ENCODE results near the gene CHD6.

Gene CHD6

DNA sequence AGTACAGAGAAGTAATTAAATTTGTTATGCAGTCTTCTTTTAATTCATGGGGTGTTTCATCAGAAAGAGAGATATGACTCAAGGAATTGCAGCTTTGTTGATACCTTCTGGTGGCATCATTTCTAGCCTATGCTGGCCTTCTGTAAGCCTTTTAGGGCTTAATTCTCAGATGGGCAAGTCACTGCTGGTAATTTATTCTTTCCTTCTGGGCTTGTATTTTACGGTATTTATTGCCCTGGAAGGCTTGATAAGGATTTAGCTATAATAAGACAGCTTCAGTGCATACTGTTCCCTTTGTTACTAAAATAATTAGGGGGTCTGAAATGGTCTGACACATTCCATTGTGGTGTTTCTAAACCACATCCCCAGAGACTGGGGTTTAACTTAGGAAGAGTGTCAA, 193.6 kb downstream of the CHD6 start:
- DNase-seq (ENCODE audit: low spot score), result no peak

DNA sequence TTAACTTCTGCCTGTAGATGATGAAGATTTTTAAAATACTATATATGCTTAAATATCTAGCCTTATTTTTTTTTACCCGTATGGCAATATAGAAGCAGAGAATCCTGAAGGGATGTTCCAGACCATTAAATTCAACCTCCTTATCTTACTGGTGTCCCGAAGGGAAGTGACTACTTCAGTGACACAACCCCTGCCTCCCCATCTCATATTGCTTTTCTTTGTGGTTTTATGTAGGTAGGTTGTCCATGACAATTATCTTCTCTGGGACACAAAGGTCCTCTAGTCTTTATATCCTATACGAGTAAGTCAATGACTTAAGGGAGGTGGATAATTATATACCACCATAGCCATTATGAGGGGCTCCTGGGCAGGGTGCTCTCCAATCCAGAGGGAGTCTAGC, 194.2 kb downstream of the CHD6 start:
- no peak for DNase-seq (ENCODE audit: low spot score)

DNA sequence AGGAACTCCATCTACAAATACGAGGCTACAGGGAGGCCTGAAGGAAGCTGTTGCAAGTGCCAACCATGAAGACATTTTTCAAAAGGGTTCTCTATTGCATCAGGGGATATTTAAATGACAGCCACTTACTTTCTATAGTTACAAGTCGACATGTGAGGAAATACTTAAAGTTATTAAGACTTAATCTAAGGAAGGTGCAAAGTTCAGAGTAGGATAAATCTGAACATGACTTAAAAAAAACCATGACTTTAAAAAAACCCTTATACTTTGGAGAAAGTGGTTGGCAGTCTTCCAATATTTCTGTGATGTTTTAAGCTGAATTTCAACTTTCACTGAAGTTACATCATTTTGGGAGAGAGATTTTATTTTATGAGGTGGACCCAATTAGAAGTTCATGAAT, 195.2 kb downstream of the CHD6 start:
- DNase-seq (ENCODE audit: low spot score), result no peak

DNA sequence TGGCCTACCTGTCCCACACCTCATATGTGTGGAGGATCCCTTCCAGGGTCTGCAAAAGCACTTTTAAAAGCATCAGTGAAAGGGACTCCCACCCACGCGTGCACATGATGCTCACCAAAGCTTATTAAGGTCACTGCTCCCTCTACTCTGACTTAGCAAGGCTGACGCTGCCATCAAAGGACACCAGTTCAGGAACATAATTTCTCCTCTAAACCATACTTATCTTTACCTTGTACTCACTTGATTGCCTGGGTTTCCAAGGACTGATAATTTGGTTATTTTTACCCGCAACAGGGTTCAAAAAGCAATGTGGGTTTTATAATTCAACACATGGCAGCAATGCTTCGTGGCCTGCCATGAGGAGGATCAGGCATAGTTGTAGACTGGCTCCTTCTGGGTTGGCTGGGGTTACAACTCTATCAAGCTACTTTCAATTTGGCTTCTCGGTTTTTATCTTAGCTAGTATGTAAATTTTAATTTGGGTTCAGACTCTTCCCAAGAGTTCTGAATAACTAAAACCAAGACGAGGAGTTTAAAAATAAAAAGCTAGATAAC, 199.4 kb downstream of the CHD6 start:
- DNase-seq (ENCODE audit: low spot score), result no peak

GRCh38 chr20:41418031-41418430, 200.1 kb downstream of the CHD6 start:
- DNase-seq (ENCODE audit: low spot score), result no peak

DNA sequence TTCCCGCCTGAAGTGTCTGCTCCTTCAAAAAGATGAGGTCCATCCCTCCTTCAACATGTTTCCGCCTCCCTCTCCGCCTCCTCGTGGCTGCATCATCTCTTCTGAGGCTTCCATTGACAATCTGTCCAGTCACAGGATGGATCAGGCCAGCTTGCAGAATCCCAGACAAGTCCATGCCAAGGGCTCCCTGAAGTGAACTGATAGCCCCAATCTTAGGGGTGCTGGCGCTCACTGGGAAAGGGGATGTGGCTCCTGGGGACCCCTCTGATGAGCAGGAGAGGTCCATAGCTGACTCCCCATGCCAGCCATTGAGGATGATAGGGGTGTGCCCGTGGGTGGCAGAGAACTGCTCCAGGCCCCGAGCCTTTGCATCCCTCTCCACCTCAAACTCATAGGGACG, 203.0 kb downstream of the CHD6 start:
- no peak for DNase-seq (ENCODE audit: low spot score)

DNA sequence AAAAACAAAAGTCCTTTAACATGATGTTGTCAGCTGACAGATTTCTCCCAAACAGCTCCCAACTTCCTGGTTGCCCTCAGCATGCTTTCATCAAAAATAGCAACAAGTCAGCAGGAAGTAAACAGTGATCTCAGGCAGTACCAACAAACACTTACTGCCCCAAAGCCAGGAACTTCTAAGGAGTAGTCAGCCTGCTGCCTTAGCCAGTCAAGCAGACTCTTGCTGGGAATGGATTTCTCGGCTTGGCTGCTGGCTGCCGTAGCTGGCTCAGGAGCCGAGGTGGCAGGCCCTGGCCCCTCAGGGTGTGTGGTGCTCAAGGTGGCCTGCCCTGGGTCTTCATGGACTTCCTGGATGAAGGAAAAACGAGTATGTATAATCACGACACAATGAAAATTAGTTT, 205.0 kb downstream of the CHD6 start:
- DNase-seq (ENCODE audit: low spot score), result no peak

- no peak for DNase-seq (ENCODE audit: low spot score)
Measured at GRCh38 chr20:41412324-41413120, 205.7 kb downstream of the CHD6 start.

GRCh38 chr20:41411391-41411847, 206.8 kb downstream of the CHD6 start:
- DNase-seq (ENCODE audit: low spot score), result no peak

DNA sequence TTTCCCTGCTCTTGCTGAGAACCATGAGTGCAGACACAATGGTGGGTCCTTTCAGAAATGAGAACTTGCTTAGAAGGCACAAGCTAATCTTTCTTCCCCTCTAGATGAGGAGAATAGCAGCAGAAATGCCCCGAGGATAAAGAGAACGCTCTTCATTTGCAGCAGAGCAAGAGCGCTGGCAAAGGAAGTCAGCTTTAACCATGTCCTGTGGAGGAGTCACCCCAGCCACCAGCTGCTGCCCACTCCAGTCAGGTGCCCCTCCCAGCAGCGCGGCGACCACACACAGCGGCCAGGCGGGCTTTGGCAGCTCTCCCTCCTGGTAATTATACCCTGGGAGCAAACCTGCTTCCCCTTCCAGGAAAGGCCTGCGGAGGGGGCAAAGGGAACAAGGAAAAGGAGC, 209.2 kb downstream of the CHD6 start:
- DNase-seq (ENCODE audit: low spot score), result no peak

GRCh38 chr20:41408156-41408794, 209.9 kb downstream of the CHD6 start:
- DNase-seq (ENCODE audit: low spot score), result no peak

GRCh38 chr20:41407607-41408006, 210.6 kb downstream of the CHD6 start:
- no peak for DNase-seq (ENCODE audit: low spot score)

GRCh38 chr20:41406896-41407444, 211.2 kb downstream of the CHD6 start:
- DNase-seq (ENCODE audit: low spot score), result no peak

DNA sequence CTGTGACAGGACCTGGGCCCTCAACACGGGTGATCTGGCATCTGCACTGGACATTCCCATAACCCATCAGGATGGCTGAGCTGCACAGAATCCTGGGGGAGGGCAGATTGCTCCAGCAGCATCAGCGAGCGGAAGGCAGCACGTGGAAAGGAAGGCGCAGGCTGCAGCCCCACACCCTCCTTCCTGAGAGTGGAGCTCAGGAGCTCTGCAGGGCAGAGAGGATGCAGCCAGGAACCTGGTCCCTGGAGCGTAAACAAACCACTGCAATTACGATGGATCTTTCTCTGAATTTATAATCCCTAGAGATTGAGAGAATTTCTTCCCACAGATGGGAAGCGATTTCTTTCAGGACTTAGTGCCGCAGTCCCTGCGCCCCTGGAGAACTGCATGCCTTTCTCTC, 211.8 kb downstream of the CHD6 start:
- peak; percentile 66 for DNase-seq (ENCODE audit: low spot score)

DNA sequence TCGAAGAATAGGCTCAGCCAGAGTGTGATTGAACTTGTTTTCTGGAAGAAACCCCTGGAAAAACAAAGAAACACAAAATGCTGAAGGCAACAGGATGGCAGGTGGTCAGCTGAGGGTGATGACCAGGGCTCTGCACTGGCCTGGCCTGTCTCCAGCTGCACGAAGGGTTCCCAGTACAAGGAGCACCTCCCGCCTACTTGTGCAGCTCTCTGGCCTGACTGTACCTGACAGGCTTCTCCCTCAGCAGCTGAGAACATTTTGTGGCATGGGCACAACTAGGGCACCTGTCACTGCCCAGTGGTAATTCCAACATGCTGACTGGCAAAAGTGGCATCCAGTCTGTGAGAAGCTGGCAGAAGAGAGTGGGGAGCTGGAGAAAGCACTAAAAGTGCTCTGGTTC, 212.7 kb downstream of the CHD6 start:
- no peak for DNase-seq (ENCODE audit: low spot score)

DNA sequence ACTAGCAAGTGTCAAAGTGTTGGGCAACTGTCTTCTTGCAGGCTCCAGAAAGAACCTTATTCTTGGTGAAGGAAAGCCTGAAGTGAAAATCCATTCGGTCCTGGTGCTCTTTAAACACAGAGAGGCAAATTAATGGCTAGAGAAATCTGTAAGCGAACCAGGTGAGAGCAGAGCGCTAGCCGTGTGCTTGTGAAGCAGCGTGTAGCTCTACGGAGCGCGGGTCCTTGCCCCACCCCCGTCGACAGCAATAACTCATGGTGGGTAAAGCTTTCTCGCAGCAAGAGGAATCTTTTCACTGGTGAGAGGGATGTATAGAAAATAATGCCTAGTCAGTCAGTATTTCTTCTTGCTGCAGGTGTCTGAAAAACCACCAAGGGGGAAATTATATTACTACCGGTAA, 214.6 kb downstream of the CHD6 start:
- no peak for DNase-seq (ENCODE audit: low spot score)

DNA sequence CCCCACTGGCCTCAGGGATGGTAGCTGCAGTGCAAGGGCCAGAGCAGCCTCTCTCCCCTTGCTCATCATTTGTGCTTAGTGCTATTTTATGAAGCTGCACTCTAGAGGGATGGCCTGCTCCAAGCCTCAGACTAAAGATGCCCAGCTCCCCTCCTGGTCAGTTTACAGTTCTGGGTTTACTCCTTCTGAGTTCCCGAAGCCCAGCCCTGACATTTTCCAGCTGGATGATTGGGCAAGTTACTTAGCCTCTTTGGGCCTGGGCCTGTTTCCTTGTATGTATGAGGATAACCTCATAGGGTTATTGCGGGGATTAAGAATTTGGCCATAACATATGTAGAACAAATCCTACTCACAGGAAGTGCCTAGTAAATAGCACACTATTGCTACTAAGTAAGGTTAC, 219.8 kb downstream of the CHD6 start:
- no peak for DNase-seq (ENCODE audit: low spot score)

GRCh38 chr20:41395667-41396664, 222.2 kb downstream of the CHD6 start:
- DNase-seq (ENCODE audit: low spot score), result peak; percentile 59

DNA sequence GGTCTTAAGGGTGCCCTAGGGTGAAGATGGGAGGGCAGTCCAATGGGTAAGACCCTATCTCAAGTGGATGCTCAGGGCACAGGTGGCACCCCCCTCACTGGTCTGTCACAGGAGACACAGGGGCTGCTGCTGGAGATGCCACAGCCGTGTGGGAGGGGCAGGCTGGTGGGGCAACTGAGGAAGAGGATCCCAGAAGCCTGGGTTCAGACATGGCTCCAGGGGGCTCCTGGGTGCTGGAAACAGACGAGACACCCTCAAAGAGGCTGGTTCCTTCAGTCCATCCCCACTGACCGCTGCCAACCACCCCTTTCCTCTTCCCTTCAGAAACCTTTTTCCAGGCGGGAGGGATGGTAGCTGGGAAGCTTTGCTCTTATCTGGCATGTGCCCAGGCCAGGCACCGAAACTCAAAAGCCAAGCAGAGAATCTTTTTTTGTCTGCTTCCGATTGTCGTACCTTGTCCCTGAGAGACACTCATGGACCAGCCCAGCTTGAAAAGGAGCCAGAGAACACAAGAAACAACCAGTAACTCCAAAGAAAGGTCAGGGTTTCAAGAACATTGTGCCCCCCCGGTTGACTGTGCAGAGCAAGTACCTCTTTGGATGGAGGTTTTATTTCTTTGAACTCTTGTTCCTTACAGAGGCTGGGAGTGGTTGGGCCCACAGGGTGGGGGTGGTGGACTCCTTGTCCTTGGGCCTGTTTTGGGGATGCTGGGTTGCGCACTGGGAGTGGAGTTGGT, 223.1 kb downstream of the CHD6 start:
- no peak for DNase-seq (ENCODE audit: low spot score)

DNA sequence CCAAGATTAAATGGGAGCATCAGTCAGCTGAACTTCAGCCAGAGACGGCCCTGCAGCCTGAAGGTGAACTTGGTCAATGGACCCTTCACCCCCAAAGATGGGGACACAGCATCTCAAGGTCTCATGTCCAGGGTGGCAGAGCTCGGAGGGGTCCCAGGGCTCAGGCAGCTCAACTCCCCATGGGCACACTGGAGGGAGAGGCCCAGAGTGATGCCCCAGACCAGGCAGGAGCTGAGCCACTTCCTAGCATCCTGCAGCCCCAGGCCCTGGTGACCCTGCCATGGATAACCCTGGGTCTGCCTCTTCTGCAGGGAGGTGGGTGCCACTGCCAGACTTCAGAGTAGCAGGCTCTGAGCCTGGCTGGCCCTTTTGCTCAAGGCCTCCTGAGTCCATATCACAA, 224.1 kb downstream of the CHD6 start:
- DNase-seq (ENCODE audit: low spot score), result no peak

DNA sequence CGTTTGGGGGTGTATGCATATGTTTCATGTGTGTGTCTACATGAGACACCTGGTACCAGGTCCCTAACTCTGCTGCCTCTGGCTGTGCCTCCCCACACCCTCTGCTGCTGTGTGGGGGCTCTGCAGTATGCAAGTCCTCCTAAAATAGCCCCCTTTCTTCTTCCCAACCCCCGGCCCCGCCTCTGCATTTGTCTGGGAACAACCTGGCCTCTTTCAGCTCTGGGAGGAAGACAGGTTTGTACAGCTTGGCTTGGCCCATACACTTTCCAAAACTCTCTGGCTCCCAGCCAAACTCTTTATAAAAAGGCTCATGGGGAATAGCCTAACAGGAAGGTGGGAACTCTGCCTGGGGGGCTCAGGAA, 224.5 kb downstream of the CHD6 start:
- no peak for DNase-seq (ENCODE audit: low spot score)

Data from D341Med (cell line).